ENCODE data around the gene EBLN1.

EBLN1 gene

GRCh38 chr10:22217842-22218241 is at the start of gene EBLN1:
TSS of gene EBLN1 (minus strand) at chr10:22218015. CDS start at chr10:22209983, 8,032 bp downstream.
- DNase-seq (ENCODE audit: low spot score): no peak

DNA sequence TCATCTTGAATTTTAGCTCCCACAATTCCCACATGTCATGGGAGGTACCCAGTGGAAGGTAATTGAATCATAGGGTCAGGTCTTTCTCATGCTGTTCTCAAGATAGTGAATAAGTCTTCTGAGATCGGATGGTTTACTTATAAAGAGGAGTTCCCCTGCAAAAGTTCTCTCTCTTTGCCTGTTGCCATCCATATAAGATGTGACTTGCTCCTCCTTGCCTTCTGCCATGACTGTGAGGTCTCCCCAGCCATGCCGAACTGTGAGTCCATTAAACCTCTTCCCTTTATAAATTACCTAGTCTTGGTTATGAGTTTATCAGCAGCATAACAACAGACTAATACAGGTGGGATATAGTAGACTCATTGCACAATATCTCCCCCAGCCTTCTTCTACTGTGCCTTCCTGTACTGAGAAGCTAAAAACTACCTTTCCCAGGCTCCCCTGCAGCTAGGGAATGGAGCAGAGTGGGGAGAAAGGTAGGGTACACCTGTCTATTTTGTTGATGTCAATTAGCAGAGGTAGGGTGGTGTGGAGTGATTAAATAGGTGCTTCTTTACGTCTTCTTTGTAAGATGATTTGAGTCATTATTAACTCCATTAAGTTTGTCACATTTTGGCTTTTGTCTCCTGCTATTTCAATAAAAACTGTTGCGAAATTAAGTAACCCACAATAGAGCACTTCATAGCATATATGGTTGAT is 48.2 kb upstream of the EBLN1 start:
- DNase-seq (ENCODE audit: low spot score): no peak

GRCh38 chr10:22263106-22263505 is 45.3 kb upstream of the EBLN1 start:
- DNase-seq (ENCODE audit: low spot score): no peak

GRCh38 chr10:22259280-22259679 is 41.5 kb upstream of the EBLN1 start:
- peak; percentile 17 for DNase-seq (ENCODE audit: low spot score)

DNA sequence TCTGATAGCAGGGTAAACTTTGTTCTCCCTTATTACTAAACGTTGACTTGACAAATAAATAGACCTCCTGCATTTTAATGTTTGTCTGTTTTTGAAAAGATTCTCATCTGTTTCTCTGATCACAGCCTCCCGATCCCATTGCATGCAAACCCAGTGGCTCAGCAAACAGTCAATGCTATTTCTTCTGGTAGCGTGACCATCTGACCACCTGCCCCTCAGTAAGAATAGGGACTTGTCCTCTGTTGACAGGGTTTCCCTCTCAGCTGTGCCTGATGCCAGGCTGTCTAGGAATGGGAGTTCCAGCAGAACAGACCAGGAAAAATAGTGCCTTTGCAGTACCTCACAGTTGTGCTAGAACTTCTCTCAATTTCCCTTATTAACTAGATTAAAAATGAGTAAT is 40.7 kb upstream of the EBLN1 start:
- no peak for DNase-seq (ENCODE audit: low spot score)

- no peak for DNase-seq (ENCODE audit: low spot score)
Measured at GRCh38 chr10:22253580-22253882, 35.7 kb upstream of the EBLN1 start.

DNA sequence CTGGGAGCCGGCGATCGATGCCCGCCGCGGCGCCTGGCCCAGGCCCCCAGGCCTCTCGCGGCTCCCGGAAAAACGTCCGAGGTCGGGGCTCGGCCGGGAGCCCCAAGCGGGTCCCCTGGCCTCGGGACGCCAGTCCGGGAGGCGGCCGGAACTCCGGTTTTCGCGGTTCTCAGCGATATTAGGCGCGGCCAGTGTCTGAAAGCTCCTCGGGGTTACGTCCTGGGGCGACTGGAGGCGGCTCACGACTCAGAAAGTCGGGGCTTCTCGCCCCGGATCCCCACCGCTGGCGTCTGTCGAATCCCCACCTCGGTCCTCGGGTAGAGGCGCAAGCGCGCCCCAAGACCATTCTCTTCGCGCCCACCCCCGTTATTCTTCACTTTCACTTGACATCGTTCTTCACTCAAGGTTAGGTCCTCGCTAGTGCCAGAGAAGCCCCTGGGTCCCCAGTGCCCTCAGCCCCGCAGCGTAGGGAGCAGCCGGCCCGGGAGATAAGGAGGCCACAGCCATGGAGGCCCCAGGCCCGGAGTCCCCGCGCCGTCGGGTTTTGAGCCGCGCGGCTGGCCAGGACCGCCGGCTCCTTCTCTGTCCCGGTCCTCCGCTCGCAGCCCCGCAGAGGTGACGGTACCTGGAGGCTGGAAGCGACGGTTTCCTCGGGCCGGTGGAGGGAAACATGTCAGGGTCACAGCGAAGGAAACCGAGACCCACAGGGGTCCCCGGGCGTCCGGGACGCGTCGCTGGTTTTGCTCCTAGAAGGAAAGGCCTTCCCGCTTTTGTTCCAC is 35.2 kb upstream of the EBLN1 start:
- no peak for DNase-seq (ENCODE audit: low spot score)

- DNase-seq (ENCODE audit: low spot score): no peak
Measured at GRCh38 chr10:22252224-22252800, 34.5 kb upstream of the EBLN1 start.

DNA sequence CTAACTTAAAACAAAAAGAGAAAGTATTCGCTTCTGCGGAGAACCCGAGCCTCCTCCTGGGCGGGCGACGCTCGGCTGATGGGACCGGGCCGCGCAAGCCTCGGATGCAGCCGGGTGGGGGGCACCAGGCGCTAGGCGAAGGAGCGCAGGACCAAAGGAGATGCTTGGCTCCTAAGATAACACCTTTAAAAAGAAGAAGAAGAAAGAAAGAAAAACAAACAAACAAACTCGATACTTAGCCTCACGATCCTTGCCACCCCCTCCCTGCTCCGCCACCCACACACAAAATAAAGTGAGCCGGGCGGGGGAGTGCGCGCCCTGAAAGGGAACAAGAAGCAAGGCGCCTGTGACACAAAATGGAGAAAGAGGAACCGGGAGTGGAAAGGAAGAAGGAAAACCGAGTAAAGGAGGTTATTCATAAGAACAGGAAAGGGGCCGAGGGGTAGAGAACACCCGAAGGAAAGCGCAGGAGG is 34.0 kb upstream of the EBLN1 start:
- DNase-seq (ENCODE audit: low spot score): peak; percentile 35

DNA sequence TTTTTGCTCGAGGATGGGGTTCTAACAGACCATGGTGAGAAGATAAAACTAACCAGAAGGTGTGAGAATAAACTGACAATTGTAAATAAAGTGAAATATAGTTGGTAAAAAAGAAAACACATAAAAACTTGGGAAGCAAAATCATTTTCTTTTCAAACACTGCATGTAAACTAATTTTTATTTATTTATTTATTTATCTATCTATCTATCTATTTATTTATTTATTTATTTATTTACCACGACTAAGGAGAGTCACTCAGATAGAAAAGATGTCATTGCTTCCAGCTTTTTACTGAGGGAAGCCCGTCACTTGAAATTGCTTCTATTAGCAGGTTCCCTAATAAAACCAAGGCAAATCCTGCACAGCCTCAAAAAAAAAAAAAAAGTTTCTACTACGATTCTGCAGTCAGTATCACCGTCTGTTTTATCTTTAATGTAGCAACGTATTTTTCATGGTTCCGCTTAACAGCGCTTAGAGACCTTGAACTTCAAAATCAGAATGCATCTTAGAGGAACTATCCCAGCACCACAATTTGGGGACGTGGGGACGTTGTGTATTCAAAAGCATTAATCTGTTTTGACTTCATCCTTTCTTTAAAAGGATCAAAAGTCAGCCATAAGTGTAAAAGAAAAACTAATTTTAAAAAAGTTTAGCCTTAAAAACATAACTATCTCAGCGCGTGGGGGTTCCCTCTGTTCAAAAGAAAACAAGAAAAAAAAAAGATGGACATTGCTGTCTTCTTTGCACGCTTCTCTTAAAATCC is 33.3 kb upstream of the EBLN1 start:
- no peak for DNase-seq (ENCODE audit: low spot score)

DNA sequence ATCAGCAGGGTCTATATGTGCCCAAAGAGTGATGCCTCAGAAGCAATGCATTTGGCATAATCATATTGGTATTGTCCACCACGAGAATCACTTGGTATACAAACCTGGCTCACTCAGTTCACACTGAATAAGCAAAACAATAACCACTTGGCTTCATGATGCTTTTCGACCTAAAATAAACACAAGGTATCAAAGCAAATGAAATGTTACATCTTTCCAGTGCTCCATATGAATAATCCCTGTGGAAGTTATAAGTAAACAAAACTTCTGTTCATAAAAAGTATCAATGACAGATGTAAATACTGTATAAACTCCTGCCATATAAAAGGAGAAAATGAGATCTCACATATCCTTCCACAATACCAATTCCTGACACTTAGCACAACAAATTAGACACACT is 29.8 kb upstream of the EBLN1 start:
- no peak for DNase-seq (ENCODE audit: low spot score)

- no peak for DNase-seq (ENCODE audit: low spot score)
Measured at GRCh38 chr10:22246680-22247391, 29.0 kb upstream of the EBLN1 start.

DNA sequence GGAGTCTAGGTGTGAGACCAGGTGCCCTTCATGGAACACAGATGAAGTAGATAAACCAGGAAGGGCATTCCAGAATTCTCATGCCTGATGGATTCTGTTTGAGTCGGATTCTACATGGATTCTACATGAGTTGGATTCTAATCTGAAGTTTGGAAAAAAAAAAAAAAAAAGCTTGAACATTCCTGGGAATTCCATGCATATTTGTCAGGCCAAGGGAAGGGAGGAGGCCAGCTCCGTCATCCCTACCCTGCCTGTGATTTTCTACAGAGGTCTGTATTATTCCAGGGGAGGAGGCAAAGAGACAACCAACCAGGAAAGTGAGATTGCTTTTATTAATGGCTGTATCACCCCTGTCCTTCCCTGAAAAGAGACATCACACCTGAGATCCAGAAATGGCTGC is 27.8 kb upstream of the EBLN1 start:
- no peak for DNase-seq (ENCODE audit: low spot score)

- no peak for DNase-seq (ENCODE audit: low spot score)
Measured at GRCh38 chr10:22244855-22245254, 27.0 kb upstream of the EBLN1 start.

- DNase-seq (ENCODE audit: low spot score): no peak
Measured at GRCh38 chr10:22244001-22244400, 26.2 kb upstream of the EBLN1 start.

DNA sequence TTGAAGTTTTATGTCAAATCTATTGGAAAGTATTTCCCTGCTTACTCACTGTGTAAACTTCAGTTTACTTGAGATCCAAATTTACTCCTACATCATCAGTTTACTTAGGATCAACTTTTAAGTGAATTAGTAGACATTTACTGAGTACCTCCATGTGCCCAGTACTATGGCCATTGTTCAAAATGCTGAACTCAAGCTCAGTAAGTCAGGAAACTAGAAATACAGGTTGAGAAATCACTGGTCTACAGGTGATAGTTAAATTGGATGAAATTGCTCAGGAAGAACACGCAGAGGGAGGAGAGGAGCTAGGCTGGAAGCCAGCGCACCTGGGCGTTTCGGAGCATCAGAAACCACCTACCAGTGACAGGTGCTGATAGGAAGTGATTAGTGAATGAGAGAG is 25.5 kb upstream of the EBLN1 start:
- no peak for DNase-seq (ENCODE audit: low spot score)

DNA sequence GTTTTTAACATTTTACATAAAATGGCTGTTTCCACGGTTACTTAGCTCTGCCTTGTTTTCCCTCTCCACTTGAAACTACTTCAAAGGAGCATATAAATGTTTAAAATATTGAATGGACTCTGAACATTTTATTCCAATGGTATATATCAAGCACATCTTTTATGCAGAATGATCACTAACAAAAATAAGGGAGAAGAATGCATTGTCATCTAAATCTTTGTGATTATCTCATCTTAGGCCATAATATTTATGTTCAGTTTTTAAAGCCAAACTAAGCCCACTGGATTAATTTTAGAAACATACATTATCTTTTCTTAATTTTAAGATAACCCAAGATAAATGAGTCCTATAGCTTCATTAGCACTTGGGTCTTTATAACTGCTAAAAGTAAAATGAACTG is 13.4 kb upstream of the EBLN1 start:
- no peak for DNase-seq (ENCODE audit: low spot score)

- DNase-seq (ENCODE audit: low spot score): peak; percentile 47
Measured at GRCh38 chr10:22230158-22230833, 12.5 kb upstream of the EBLN1 start.

DNA sequence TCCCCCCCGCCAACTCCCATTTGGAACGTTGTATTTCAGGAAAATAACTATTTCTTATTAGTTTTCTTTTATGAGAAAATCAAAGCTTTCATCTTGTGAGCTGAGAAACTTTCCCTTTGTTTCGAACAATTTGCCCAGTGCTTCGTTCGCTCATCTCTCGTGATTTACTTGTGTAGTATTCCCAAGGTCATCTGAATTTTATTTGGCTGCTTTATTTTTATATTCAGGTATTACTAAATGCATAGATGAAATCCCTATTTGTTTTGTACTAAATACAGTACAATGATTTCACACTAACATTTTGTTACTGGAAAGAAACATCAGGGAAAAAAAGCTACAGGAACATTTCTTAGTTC is 12.0 kb upstream of the EBLN1 start:
- peak; percentile 17 for DNase-seq (ENCODE audit: low spot score)

DNA sequence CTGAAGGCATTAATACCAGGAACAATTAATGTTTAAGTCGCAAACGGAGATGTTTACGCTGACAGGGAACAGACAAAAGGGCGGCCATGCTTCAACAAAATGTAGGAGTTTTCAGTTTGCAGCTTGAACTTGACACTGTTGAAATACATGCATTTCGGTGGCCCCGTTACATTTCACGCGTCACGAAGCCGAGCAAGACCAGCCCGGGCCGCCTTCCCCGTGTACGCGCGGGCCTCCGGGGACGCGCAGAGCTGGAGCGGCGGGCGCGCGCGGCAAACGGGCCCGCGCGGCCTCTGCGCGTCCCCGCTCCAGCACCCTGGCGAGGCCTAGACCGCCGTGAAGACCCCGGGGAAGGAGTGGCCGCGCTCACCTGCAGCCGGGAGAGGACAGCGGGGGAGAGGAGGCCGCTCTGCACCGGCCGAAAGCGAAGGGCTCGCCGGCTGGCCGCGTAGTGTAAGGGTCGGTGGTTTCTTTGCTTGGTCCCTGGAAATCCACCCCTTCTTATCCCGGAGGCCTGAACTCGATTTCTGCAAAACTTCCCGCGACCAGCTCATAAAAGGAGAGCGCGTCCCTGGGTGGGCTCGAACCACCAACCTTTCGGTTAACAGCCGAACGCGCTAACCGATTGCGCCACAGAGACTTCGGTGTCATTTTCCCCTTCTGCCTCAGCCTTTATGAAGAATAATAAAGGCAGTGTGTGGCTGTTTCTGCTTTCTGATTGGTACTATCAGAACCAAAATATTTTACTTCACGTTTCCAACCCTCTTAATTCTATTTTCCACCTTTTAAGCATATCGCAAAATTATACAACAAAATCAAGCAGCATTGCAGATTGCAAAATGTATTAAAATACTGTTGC is 11.4 kb upstream of the EBLN1 start:
- peak; percentile 75 for DNase-seq (ENCODE audit: low spot score)

Measured in hematopoietic multipotent progenitor cell treated with erythropoietin and hydrocortisone succinate and interleukin-3 and kit ligand, for 17 days (in vitro differentiated cells).